CD4-positive, alpha-beta T cell (primary cell): Measurements from ENCODE around the gene FLII. TPM values are rescaled to one million over a fixed set of nuclear protein-coding genes. Genes with fewer than 3 reads are reported as not detected.

Experiments
- ATAC-seq: fragments of 200-7000 bp; cut with Tn5 transposase; one replicate; pipeline ENCODE4 v1.10.0; 2022; ENCODE audit warnings: mild to moderate bottlenecking; ENCODE audit not compliant: poor library complexity
- CTCF ChIA-PET: fragments of 350-600 bp; sonication (Branson Sonifier 250); formaldehyde crosslinking; loops from one replicate; lab custom pipeline; 2021; ENCODE audit warnings: antibody characterized with exemption, inconsistent platforms; lab: Charles Lee
- POLR2A ChIA-PET: fragments of 350-600 bp; sonication (Branson Sonifier 250); formaldehyde crosslinking; loops from one replicate; lab custom pipeline; 2021; ENCODE audit warnings: antibody characterized with exemption, inconsistent platforms; lab: Charles Lee
- DNase-seq, 14 experiments: peaks; one replicate each; pipeline ENCODE4 v3.0.0-alpha.2; 2013 to 2020; ENCODE audit warnings: mixed read lengths in 2 of 14
- H3K27ac ChIP-seq, 2 donors: one replicate each; pipeline versions ENCODE4 v1.5.1 to v1.7.0; 2013; ENCODE audit warnings: low read length in 2 of 2, low read depth in 1 of 2, mild to moderate bottlenecking in 1 of 2
- H3K27me3 ChIP-seq, 2 experiments: 1 replicate in 1 of 2; 2 replicates in 1 of 2; pipeline versions ENCODE4 v1.6.1 to v1.7.0; 2013; ENCODE audit warnings: low read length in 2 of 2, control low read depth in 1 of 2, mild to moderate bottlenecking in 1 of 2, moderate library complexity in 1 of 2; ENCODE audit not compliant: insufficient read depth in 2 of 2, control insufficient read depth in 1 of 2
- H3K36me3 ChIP-seq: one replicate; pipeline ENCODE4 v1.6.1; 2013; ENCODE audit warnings: low read length, control low read depth; ENCODE audit not compliant: insufficient read depth
- H3K4me1 ChIP-seq: one replicate; pipeline ENCODE4 v1.6.1; 2013; ENCODE audit warnings: low read length, control low read depth; ENCODE audit not compliant: insufficient read depth
- H3K4me3 ChIP-seq: one replicate; pipeline ENCODE4 v1.5.1; 2013; ENCODE audit warnings: mild to moderate bottlenecking, low read length, moderate library complexity
- H3K9me3 ChIP-seq, 2 experiments: 1 replicate in 1 of 2; 2 replicates in 1 of 2; pipeline versions ENCODE4 v1.6.1 to v1.7.0; 2013; ENCODE audit warnings: low read length in 2 of 2, mild to moderate bottlenecking in 2 of 2, control low read depth in 1 of 2, moderate library complexity in 1 of 2; ENCODE audit not compliant: control insufficient read depth in 1 of 2, insufficient read depth in 1 of 2
- H3K27ac Mint-ChIP-seq: one replicate; pipeline ENCODE4 v1.8.0; 2020; ENCODE audit warnings: mixed read lengths
- H3K27me3 Mint-ChIP-seq: one replicate; pipeline ENCODE4 v1.8.0; 2021; ENCODE audit warnings: mixed read lengths
- H3K36me3 Mint-ChIP-seq: one replicate; pipeline ENCODE4 v1.8.0; 2021; ENCODE audit warnings: low read depth, mixed read lengths
- H3K4me1 Mint-ChIP-seq: one replicate; pipeline ENCODE4 v1.8.0; 2021; ENCODE audit warnings: low read depth, mixed read lengths
- H3K4me3 Mint-ChIP-seq: one replicate; pipeline ENCODE4 v1.8.0; 2020; ENCODE audit warnings: mild to moderate bottlenecking, mixed read lengths
- H3K9me3 Mint-ChIP-seq: one replicate; pipeline ENCODE4 v1.8.0; 2020; ENCODE audit warnings: mixed read lengths
- CTCF ChIP-seq: fragments of 200-600 bp; IDR thresholded peaks from one replicate; pipeline ENCODE4 v1.8.0; 2022; ENCODE audit warnings: antibody characterized with exemption, mild to moderate bottlenecking
- intact Hi-C, 2 experiments: fragments of 100-400 bp; cut with DNase I in 1 of 2; cut with micrococcal nuclease in 1 of 2; formaldehyde crosslinking; loops; one replicate each; pipeline versions ENCODE4 v1.15.1 to v1.9.0; 2023 to 2025; cut with DNase I, micrococcal nuclease
- total RNA-seq, 174 experiments: library from RNA in 2 of 174; stranded (reverse) in 2 of 174; gene quantifications; one replicate each; pipeline ENCODE4 v1.2.3 and lab custom pipeline; 2021 to 2026

Gene FLII
- total RNA-seq, 2 experiments from 2014 or later, result 179 to 190 TPM

GRCh38 chr17:18208092-18208491 is 50.4 kb downstream of the FLII start:
- intact Hi-C loops, result loop anchor here in 1 of 2 experiments (5.0 kb wide), 1 partner anchor 66 kb away; no protein-coding TSS in a partner anchor
- Mint-ChIP-seq H3K36me3 (peaks cover 74% of the 10 kb centered on the region), H3K9me3 (no peaks in the 10 kb centered on the region), H3K4me3 (no peak overlapping the region), H3K27me3 (no peaks in the 10 kb centered on the region), H3K4me1 (peaks cover 3% of the 10 kb centered on the region), H3K27ac (no peak overlapping the region)
- ATAC-seq (no peak), DNase-seq (no peak)
- H3K36me3 ChIP-seq, result peaks cover 70% of the 10 kb centered on the region
- no peaks in the 10 kb centered on the region for H3K9me3 ChIP-seq
- H3K4me1 ChIP-seq, result peaks cover 4% of the 10 kb centered on the region
- POLR2A ChIA-PET, result no interaction called here
- no peak overlapping the region for H3K4me3 ChIP-seq
- CTCF ChIA-PET, result no interaction called here
- no peak for TF ChIP-seq CTCF
- H3K27me3 ChIP-seq, result no peaks in the 10 kb centered on the region
- no peak overlapping the region for H3K27ac ChIP-seq

- TF ChIP-seq CTCF, result no peak
- no peak for ATAC-seq
- H3K4me1 Mint-ChIP-seq, result peaks cover 3% of the 10 kb centered on the region
- POLR2A ChIA-PET, result interaction anchor here (1.0 kb wide), 1 partner anchor 23 kb away, joined by 4 read pairs; the partner anchor contains the start of gene ALKBH5
- H3K36me3 ChIP-seq, result peaks cover 77% of the 10 kb centered on the region
- H3K27me3 ChIP-seq, result no peaks in the 10 kb centered on the region
- H3K4me1 ChIP-seq, result peaks cover 4% of the 10 kb centered on the region
- H3K36me3 Mint-ChIP-seq, result peaks cover 74% of the 10 kb centered on the region
- DNase-seq, result no peak
- H3K9me3 Mint-ChIP-seq, result no peaks in the 10 kb centered on the region
- CTCF ChIA-PET, result no interaction called here
- H3K27ac Mint-ChIP-seq, result no peak overlapping the region
- intact Hi-C loops, result loop anchor here in 1 of 2 experiments (5.0 kb wide), 1 partner anchor 65 kb away; no protein-coding TSS in a partner anchor
- H3K4me3 ChIP-seq, result no peak overlapping the region
- H3K4me3 Mint-ChIP-seq, result no peak overlapping the region
- no peaks in the 10 kb centered on the region for H3K27me3 Mint-ChIP-seq
- no peak overlapping the region for H3K27ac ChIP-seq
- no peaks in the 10 kb centered on the region for H3K9me3 ChIP-seq
These were observed 51.6 kb downstream of the FLII start for GRCh38 chr17:18206962-18207361.

- ATAC-seq (no peak), DNase-seq (no peak)
- Mint-ChIP-seq H3K27me3 (no peaks in the 10 kb centered on the region), H3K36me3 (peaks cover 82% of the 10 kb centered on the region), H3K4me1 (peaks cover 8% of the 10 kb centered on the region), H3K27ac (no peak overlapping the region), H3K4me3 (no peak overlapping the region), H3K9me3 (no peaks in the 10 kb centered on the region)
- no peaks in the 10 kb centered on the region for H3K9me3 ChIP-seq
- peaks cover 8% of the 10 kb centered on the region for H3K4me1 ChIP-seq
- H3K4me3 ChIP-seq, result no peak overlapping the region
- no peaks in the 10 kb centered on the region for H3K27me3 ChIP-seq
- no peak for TF ChIP-seq CTCF
- peaks cover 79% of the 10 kb centered on the region for H3K36me3 ChIP-seq
- ChIA-PET POLR2A (no interaction called here), CTCF (no interaction called here)
- intact Hi-C loops, result loop anchor here in 1 of 2 experiments (5.0 kb wide), 1 partner anchor 64 kb away; no protein-coding TSS in a partner anchor
- no peak overlapping the region for H3K27ac ChIP-seq
These were observed 52.7 kb downstream of the FLII start for GRCh38 chr17:18205861-18206260.
